ENCODE results near the gene TLE1.
A peak's percentile ranks its signal among the peaks of the same experiment; 100 is the strongest.
"Not testable (repeated sequence)": the region's sequence is repeated elsewhere in the genome, so short reads cannot be mapped to it uniquely, and the experiment has no call there.

Gene TLE1

GRCh38 chr9:81689343-81690175, at the start of gene TLE1:
Gene TLE1 (minus strand): TSS chr9:81689547. CDS start chr9:81688240, 1,307 bp downstream.
- peak within 1 kb of the TSS; percentile 84 for H3K27ac ChIP-seq
- DNase-seq (ENCODE audit: low read depth, low spot score) = peak; percentile 98

- DNase-seq (ENCODE audit: low read depth, low spot score) = peak; percentile 80
- peak overlapping the region; percentile 22 for H3K27ac ChIP-seq
Observed at GRCh38 chr9:81737871-81738507, 48.6 kb upstream of the TLE1 start.

- DNase-seq (ENCODE audit: low read depth, low spot score); H3K27ac ChIP-seq: not testable (repeated sequence)
Observed at GRCh38 chr9:81730498-81730897, 41.2 kb upstream of the TLE1 start.

DNA sequence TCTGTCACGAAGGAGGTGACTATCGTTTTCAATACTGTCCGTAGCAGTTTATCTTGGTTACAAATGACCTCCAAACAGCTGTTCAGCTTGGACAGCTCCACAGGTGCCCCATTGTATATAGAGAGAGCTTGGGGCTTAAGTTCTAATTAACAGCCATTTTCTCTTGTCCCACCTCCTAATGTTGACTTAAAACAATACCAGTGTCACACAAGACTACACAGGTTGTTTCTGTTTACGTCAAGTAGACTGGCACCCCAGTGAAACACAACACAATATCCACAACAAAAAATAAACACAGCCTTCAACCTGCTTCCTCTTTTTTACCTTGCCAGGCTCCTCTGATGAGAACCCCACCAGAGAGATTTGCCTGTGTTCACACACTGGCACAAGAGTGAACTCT, 39.8 kb upstream of the TLE1 start:
- no peak overlapping the region for H3K27ac ChIP-seq
- DNase-seq (ENCODE audit: low read depth, low spot score) = no peak

DNA sequence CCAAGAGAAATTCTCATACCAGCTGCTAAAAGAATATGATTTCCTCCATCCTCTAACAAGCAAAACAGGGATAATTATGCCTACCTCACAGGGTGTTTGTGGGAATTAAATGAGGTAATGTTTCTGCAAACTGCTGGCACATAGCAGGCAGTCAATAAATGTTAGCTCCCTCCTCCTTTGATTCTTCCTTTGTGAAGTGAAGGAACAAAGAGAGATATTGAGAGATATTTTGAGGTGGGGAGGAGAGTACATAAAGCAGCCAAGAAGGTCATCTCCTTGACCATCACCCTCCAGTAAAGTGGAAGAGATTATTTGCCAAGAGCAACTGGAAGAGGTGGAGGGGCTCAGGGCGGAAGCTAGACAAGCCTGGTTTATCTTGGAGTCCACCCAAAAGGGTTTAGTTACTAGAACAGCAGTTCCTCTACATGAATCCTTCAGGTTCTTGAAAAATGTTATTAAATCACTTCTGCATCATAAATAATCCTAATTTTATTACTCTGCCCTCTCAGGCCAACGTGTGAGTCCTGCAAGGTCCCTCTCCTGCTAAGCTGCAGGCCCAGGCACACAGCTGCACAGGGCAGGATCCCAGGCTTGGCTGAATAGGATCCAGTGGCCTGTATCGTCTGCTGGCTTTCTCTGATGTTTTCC, 35.0 kb upstream of the TLE1 start:
- no peak for DNase-seq (ENCODE audit: low read depth, low spot score)
- no peak overlapping the region for H3K27ac ChIP-seq

DNA sequence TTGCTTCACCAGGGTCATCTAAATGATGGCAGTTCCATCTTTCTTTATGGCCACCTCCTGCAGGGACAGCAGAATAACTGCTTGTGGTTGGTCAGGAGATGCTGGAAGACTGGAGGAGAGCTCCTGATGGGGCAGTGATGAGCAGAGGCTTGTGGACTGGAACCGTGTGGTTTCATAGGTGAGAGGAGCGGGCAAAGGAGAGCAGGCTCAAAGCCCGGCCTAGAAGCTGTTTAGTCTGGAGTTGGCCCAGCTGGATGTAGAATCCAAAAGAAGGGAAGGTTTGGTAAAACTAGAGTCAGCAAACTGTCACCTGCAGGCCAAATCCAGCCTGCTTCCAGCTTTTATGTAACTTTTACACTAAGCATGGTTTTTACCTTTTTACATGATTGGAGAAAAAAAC, 32.9 kb upstream of the TLE1 start:
- no peak overlapping the region for H3K27ac ChIP-seq
- no peak for DNase-seq (ENCODE audit: low read depth, low spot score)

- no peak for DNase-seq (ENCODE audit: low read depth, low spot score)
- H3K27ac ChIP-seq = no peak overlapping the region
Observed at GRCh38 chr9:81720450-81721086, 31.2 kb upstream of the TLE1 start.

DNA sequence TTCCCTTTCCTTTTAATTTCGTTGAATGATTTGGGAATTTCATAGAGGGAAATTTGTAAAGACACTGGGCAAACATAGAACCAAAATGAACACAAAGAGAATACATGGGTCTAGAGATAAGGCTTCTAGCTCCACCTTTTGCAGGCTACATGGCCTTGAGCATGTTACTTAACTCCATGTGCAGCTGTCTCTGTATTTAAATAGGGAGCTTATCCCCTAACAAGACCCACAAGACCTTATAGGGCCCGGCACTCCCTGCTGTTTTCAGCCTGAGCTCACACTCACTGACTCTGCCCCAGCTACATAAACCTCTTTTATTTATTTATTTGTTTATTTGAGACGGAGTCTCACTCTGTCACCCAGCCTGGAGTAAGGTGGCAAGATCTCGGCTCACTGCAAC, 30.6 kb upstream of the TLE1 start:
- H3K27ac ChIP-seq = no peak overlapping the region
- no peak for DNase-seq (ENCODE audit: low read depth, low spot score)

GRCh38 chr9:81718244-81718643, 28.9 kb upstream of the TLE1 start:
- DNase-seq (ENCODE audit: low read depth, low spot score) = no peak
- no peak overlapping the region for H3K27ac ChIP-seq

GRCh38 chr9:81717747-81718077, 28.4 kb upstream of the TLE1 start:
- H3K27ac ChIP-seq = no peak overlapping the region
- DNase-seq (ENCODE audit: low read depth, low spot score) = no peak

DNA sequence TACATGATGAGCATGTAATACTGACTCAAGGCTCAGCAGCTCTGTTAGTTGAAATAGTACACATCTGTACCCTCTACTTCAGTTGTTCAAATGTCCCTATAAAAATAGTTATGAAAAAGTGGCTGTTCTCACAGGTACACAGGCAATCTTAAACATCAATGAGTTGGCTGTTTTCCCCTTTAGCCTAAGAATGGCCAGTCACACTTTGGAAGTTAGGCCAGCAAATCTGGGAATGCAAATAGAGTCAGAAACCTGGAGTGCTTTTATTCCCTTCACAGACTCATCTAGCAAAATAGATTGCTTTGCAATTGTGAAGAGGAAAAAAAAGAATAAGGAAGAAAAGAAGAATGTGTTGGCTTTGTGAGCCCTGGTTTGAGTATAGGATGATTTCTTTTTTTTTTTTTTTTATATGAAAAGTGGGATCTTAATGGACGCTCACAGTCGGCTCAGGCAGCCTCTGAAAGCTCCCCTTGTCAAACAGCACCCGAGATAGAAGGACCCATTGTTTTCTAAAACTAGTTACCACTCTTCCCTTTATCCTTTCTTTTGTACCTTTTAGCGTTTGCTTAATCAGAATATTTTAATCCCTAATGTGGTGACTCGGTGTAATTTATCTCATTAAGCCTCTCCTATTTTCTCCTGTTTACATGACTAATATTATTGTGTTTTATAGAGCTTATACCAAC, 27.9 kb upstream of the TLE1 start:
- no peak overlapping the region for H3K27ac ChIP-seq
- DNase-seq (ENCODE audit: low read depth, low spot score) = no peak

- H3K27ac ChIP-seq = no peak overlapping the region
- no peak for DNase-seq (ENCODE audit: low read depth, low spot score)
Observed at GRCh38 chr9:81716409-81716808, 27.1 kb upstream of the TLE1 start.

DNA sequence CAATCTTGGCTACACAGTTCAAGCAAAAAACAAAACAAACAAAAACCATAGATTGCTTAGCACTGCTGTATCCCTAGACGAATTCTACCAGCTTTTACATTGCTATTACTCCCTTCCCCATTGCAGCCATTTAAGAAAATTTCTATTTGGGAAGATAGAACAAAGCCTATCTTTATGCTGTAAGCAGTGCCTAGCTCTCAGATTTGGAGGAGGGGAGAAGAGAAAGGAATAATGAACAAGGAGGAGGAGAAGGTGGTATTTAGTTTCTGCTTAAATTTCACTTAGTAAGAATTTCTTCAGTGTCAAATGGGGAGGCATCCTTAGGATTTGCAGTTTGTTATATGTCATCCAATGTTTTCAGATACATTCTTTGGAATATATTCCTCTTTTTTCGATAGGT, 16.2 kb upstream of the TLE1 start:
- no peak overlapping the region for H3K27ac ChIP-seq

DNA sequence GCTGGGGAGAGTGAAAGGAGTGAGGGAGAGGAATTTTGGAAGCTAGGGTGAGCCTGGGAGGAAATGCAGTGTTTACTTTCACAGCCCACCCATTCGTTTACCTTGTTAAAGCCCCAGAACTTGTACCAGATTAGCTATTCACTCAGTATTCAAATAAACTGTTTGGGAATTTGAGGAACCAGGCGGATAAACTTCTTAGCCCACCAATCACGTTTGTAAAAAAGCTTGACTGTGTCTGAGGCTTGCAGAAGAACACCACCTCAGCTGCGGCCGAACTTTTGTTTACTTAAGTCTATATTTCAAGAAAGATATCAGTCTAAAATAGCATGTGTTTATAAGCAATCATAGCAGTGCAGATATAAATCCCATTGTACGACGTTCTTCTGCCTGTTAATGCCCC, 5.2 kb upstream of the TLE1 start:
- H3K27ac ChIP-seq = no peak overlapping the region
- no peak for DNase-seq (ENCODE audit: low read depth, low spot score)

More for the DNA sequence above, 16.2 kb upstream of the TLE1 start:
- DNase-seq (ENCODE audit: low read depth, low spot score) = no peak

GRCh38 chr9:81693671-81694378, 4.5 kb upstream of the TLE1 start:
- DNase-seq (ENCODE audit: low read depth, low spot score) = no peak
- H3K27ac ChIP-seq = no peak overlapping the region

DNA sequence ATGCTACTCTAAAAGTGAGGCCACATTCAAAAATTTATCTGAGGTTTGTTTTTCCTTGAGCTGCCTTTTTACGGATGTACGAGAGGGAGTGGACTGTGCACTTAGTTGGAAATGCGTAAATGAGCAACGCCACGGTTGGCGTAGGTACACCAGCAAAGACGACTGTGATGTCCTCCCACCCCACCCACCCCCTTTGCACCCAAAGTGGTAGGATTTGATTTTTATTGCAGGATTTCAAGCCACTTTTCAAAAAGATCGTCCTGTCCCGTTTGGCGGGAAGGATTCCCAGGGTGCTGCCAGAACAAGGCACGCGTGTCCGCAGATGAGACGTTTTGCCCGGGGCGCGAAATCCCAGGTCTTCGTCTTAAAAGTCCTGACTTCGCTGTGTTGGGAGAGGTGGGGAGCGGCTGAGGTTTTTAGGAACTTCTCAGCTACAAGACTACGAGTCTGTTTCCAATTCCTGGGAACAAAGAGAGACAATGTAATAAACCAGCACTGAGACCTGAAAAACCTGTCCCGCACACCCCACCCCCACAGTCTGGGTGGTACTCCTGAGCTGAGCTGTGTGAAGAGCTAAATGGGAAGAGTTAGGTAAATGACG, 1.0 kb upstream of the TLE1 start:
- H3K27ac ChIP-seq = peak overlapping the region; percentile 84
- DNase-seq (ENCODE audit: low read depth, low spot score) = peak; percentile 50

- peak overlapping the region; percentile 84 for H3K27ac ChIP-seq
- not testable (repeated sequence) for DNase-seq (ENCODE audit: low read depth, low spot score)
Observed at GRCh38 chr9:81689093-81689342, 329 bp downstream of the TLE1 start.

- H3K27ac ChIP-seq = peak overlapping the region; percentile 84
- DNase-seq (ENCODE audit: low read depth, low spot score) = not testable (repeated sequence)
Observed at GRCh38 chr9:81688262-81689092, 870 bp downstream of the TLE1 start.
